Activated naive CD4-positive, alpha-beta T cell treated with anti-CD3 and anti-CD28 coated beads, Interleukin-2, amount 50 U/mL, for 72 hours (primary cell): Measurements from ENCODE around the gene SRSF7. TPM values are rescaled to one million over a fixed set of nuclear protein-coding genes. Genes with fewer than 3 reads are reported as not detected.
"Not testable (repeated sequence)": the region's sequence is repeated elsewhere in the genome, so short reads cannot be mapped to it uniquely, and the experiment has no call there.

Experiments
- ATAC-seq, 2 donors: fragments of 150-1000 bp; cut with Tn5 transposase; 2 replicates each; pipeline ENCODE4 v1.10.0; 2021; ENCODE audit warnings: mild to moderate bottlenecking in 2 of 2, moderate library complexity in 2 of 2
- DNase-seq, 2 donors: peaks; one replicate each; pipeline ENCODE4 v3.0.0; 2021 to 2022; ENCODE audit warnings: low spot score in 2 of 2
- H3K27ac Mint-ChIP-seq, 2 donors: one replicate each; pipeline ENCODE4 v1.8.0; 2022; ENCODE audit warnings: mild to moderate bottlenecking in 2 of 2, mixed read lengths in 2 of 2
- H3K36me3 Mint-ChIP-seq, 2 donors: one replicate each; pipeline ENCODE4 v1.8.0; 2022; ENCODE audit warnings: mixed read lengths in 2 of 2
- H3K9me3 Mint-ChIP-seq, 2 donors: one replicate each; pipeline ENCODE4 v1.8.0; 2022; ENCODE audit warnings: mixed read lengths in 2 of 2
- total RNA-seq, 2 donors: library from RNA; stranded (reverse); gene quantifications; one replicate each; pipeline ENCODE4 v1.2.3, GENCODE V29; 2022

SRSF7 gene
- total RNA-seq, 2 donors from 2014 or later = 236 to 294 TPM

- peak in 1 of 2 donors; percentile 38 for DNase-seq
- Mint-ChIP-seq H3K36me3 (peaks cover 7 to 27% of the 10 kb centered on the region in 2 donors), H3K9me3 (peaks cover 3 to 7% of the 10 kb centered on the region in 2 donors), H3K27ac (peak overlapping the region in 1 of 2 donors; percentile 29)
- ATAC-seq = no peak
Observed at GRCh38 chr2:38720613-38721241, 30.4 kb downstream of the SRSF7 start.

- peak in 1 of 2 donors; percentile 23 for DNase-seq
- H3K36me3 Mint-ChIP-seq = peaks cover 7 to 35% of the 10 kb centered on the region in 2 donors
- no peak overlapping the region for H3K27ac Mint-ChIP-seq
- peaks cover 3 to 7% of the 10 kb centered on the region in 2 donors for H3K9me3 Mint-ChIP-seq
- ATAC-seq = no peak
Observed at GRCh38 chr2:38719706-38720105, 31.5 kb downstream of the SRSF7 start.

GRCh38 chr2:38718601-38719000 lies 32.6 kb downstream of the SRSF7 start:
- Mint-ChIP-seq H3K36me3 (peaks cover 7 to 40% of the 10 kb centered on the region in 2 donors), H3K9me3 (peaks cover 3 to 7% of the 10 kb centered on the region in 2 donors), H3K27ac (no peak overlapping the region)
- no peak for ATAC-seq
- DNase-seq = no peak

- ATAC-seq (no peak), DNase-seq (no peak)
- Mint-ChIP-seq H3K27ac (peak overlapping the region in 1 of 2 donors; percentile 48), H3K36me3 (peaks cover 18 to 47% of the 10 kb centered on the region in 2 donors), H3K9me3 (peaks cover 7 to 8% of the 10 kb centered on the region in 2 donors)
Observed at GRCh38 chr2:38716185-38716584, 35.0 kb downstream of the SRSF7 start.

GRCh38 chr2:38714941-38715340 lies 36.2 kb downstream of the SRSF7 start:
- not testable (repeated sequence) for DNase-seq, H3K9me3 Mint-ChIP-seq
- peaks cover 11 to 42% of the 10 kb centered on the region in 2 donors for H3K36me3 Mint-ChIP-seq
- ATAC-seq = peak in 1 of 2 donors; percentile 40
- H3K27ac Mint-ChIP-seq = peak overlapping the region in 1 of 2 donors; percentile 44

- peaks cover 0 to 5% of the 10 kb centered on the region in 2 donors for H3K9me3 Mint-ChIP-seq
- DNase-seq (peak in 1 of 2 donors; percentile 33), ATAC-seq (no peak)
- H3K36me3 Mint-ChIP-seq = peaks cover 11 to 35% of the 10 kb centered on the region in 2 donors
- H3K27ac Mint-ChIP-seq = peak overlapping the region in 1 of 2 donors; percentile 11
Observed at GRCh38 chr2:38713338-38713737, 37.8 kb downstream of the SRSF7 start.

- H3K27ac Mint-ChIP-seq = peak overlapping the region in 1 of 2 donors; percentile 11
- H3K9me3 Mint-ChIP-seq = peaks cover 0 to 5% of the 10 kb centered on the region in 2 donors
- peaks cover 11 to 33% of the 10 kb centered on the region in 2 donors for H3K36me3 Mint-ChIP-seq
- ATAC-seq = no peak
- DNase-seq = peak in 1 of 2 donors; percentile 26
Observed at GRCh38 chr2:38712871-38713270, 38.3 kb downstream of the SRSF7 start.

- Mint-ChIP-seq H3K36me3 (peaks cover 11 to 34% of the 10 kb centered on the region in 2 donors), H3K27ac (no peak overlapping the region), H3K9me3 (peaks cover 0 to 5% of the 10 kb centered on the region in 2 donors)
- peak in 1 of 2 donors; percentile 35 for DNase-seq
- no peak for ATAC-seq
Observed at GRCh38 chr2:38712413-38712812, 38.7 kb downstream of the SRSF7 start.

GRCh38 chr2:38711558-38711957 lies 39.6 kb downstream of the SRSF7 start:
- no peak for DNase-seq
- H3K36me3 Mint-ChIP-seq = peaks cover 16 to 41% of the 10 kb centered on the region in 2 donors
- H3K9me3 Mint-ChIP-seq = peaks cover 0 to 5% of the 10 kb centered on the region in 2 donors
- no peak for ATAC-seq
- H3K27ac Mint-ChIP-seq = no peak overlapping the region

GRCh38 chr2:38709567-38710194 lies 41.5 kb downstream of the SRSF7 start:
- peaks cover 22 to 35% of the 10 kb centered on the region in 2 donors for H3K36me3 Mint-ChIP-seq
- peak overlapping the region; percentile 36 to 56 for H3K27ac Mint-ChIP-seq
- peak; percentile 87 to 89 for ATAC-seq
- H3K9me3 Mint-ChIP-seq = peaks cover 0 to 5% of the 10 kb centered on the region in 2 donors
- peak; percentile 27 to 57 for DNase-seq

GRCh38 chr2:38708900-38709566 lies 42.1 kb downstream of the SRSF7 start:
- peak in 1 of 2 donors; percentile 53 for DNase-seq
- H3K9me3 Mint-ChIP-seq = peaks cover 0 to 5% of the 10 kb centered on the region in 2 donors
- peaks cover 22 to 30% of the 10 kb centered on the region in 2 donors for H3K36me3 Mint-ChIP-seq
- peak overlapping the region; percentile 45 to 56 for H3K27ac Mint-ChIP-seq
- peak; percentile 18 to 29 for ATAC-seq

- Mint-ChIP-seq H3K27ac (peak overlapping the region; percentile 45 to 56), H3K36me3 (peaks cover 22 to 31% of the 10 kb centered on the region in 2 donors)
- not testable (repeated sequence) for ATAC-seq, DNase-seq, H3K9me3 Mint-ChIP-seq
Observed at GRCh38 chr2:38708491-38708890, 42.7 kb downstream of the SRSF7 start.

- Mint-ChIP-seq H3K36me3 (peaks cover 18 to 42% of the 10 kb centered on the region in 2 donors), H3K9me3 (peaks cover 0 to 5% of the 10 kb centered on the region in 2 donors), H3K27ac (peak overlapping the region; percentile 28 to 70)
- no peak for ATAC-seq
- DNase-seq = no peak
Observed at GRCh38 chr2:38706846-38707345, 44.3 kb downstream of the SRSF7 start.

- H3K9me3 Mint-ChIP-seq = no peaks in the 10 kb centered on the region
- ATAC-seq (no peak), DNase-seq (no peak)
- H3K36me3 Mint-ChIP-seq = peaks cover 11 to 38% of the 10 kb centered on the region in 2 donors
- no peak overlapping the region for H3K27ac Mint-ChIP-seq
Observed at GRCh38 chr2:38704664-38705063, 46.5 kb downstream of the SRSF7 start.

- H3K9me3 Mint-ChIP-seq, DNase-seq, H3K27ac Mint-ChIP-seq, ATAC-seq: not testable (repeated sequence)
- peaks cover 11 to 38% of the 10 kb centered on the region in 2 donors for H3K36me3 Mint-ChIP-seq
Observed at GRCh38 chr2:38703336-38703735, 47.8 kb downstream of the SRSF7 start.

GRCh38 chr2:38702413-38702812 lies 48.7 kb downstream of the SRSF7 start:
- no peaks in the 10 kb centered on the region for H3K9me3 Mint-ChIP-seq
- no peak for ATAC-seq
- peaks cover 11 to 42% of the 10 kb centered on the region in 2 donors for H3K36me3 Mint-ChIP-seq
- DNase-seq = no peak
- H3K27ac Mint-ChIP-seq = peak overlapping the region; percentile 22 to 83

GRCh38 chr2:38701542-38701941 lies 49.6 kb downstream of the SRSF7 start:
- H3K9me3 Mint-ChIP-seq = no peaks in the 10 kb centered on the region
- peak overlapping the region in 1 of 2 donors; percentile 83 for H3K27ac Mint-ChIP-seq
- ATAC-seq = no peak
- H3K36me3 Mint-ChIP-seq = peaks cover 6 to 36% of the 10 kb centered on the region in 2 donors
- no peak for DNase-seq
